LNCaP clone FGC (cell line): ENCODE results near the gene SLC36A1.

Experiments
- DNase-seq: peaks from one replicate; pipeline ENCODE4 v3.0.0-alpha.2; 2011; ENCODE audit warnings: low read depth
- H3K4me3 ChIP-seq: 2 replicates; pipeline ENCODE4 v1.5.1; 2011; ENCODE audit warnings: mild to moderate bottlenecking, low read depth, low read length, control low read depth
- TF ChIP-seq, protein P1 (sequence below): IDR thresholded peaks from 2 replicates; pipeline ENCODE4 v1.5.1; 2012; ENCODE audit warnings: mild to moderate bottlenecking; ENCODE audit not compliant: control insufficient read depth, insufficient read depth; ENCODE audit errors: extremely low read depth

Gene SLC36A1

DNA sequence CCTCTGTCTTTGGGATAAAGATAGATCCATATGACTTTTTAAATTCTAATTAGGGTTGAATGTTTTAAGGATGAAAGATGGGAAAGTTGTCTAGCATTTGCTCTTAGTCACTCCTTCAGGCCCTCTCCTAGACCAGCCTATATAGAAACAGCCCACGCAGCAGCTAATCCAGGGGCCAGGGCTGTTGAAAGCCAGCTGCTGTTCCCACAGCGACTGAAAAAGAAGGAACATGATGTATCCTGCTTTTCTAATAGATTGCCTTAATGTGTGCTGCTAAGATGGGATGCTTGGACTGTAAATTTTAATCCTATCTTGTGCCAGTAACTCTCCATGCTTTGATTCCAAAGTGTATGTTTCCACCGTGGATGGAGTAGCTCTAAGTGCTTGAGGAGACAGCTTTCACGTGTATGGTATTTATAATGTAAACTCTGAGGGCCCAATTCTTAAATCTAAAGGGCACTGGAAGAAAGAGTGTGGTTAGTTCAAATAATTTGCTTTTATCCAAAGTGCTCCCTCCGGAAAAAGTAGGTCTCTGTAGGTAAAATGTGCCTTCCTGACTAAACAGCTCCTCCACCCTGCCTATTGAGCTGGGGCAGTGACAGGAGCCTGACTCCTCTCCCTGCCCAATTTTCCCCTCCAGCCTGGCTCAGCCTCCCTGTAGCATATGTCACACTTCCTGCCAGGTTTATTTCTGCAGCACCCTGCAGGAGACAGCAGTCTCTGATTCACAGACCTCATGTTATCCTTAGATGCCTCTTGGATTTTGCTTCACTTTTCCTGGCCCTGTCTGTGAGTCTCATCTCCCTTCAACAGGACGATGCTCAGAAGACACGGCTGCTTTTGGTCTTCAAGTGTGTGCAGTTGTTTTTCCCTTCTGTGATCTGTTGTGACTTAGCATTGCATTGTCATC lies 33.2 kb downstream of the SLC36A1 start:
- no peak for DNase-seq
- TF ChIP-seq, protein P1, sequence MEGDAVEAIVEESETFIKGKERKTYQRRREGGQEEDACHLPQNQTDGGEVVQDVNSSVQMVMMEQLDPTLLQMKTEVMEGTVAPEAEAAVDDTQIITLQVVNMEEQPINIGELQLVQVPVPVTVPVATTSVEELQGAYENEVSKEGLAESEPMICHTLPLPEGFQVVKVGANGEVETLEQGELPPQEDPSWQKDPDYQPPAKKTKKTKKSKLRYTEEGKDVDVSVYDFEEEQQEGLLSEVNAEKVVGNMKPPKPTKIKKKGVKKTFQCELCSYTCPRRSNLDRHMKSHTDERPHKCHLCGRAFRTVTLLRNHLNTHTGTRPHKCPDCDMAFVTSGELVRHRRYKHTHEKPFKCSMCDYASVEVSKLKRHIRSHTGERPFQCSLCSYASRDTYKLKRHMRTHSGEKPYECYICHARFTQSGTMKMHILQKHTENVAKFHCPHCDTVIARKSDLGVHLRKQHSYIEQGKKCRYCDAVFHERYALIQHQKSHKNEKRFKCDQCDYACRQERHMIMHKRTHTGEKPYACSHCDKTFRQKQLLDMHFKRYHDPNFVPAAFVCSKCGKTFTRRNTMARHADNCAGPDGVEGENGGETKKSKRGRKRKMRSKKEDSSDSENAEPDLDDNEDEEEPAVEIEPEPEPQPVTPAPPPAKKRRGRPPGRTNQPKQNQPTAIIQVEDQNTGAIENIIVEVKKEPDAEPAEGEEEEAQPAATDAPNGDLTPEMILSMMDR, result no peak
- H3K4me3 ChIP-seq, result no peak overlapping the region

DNA sequence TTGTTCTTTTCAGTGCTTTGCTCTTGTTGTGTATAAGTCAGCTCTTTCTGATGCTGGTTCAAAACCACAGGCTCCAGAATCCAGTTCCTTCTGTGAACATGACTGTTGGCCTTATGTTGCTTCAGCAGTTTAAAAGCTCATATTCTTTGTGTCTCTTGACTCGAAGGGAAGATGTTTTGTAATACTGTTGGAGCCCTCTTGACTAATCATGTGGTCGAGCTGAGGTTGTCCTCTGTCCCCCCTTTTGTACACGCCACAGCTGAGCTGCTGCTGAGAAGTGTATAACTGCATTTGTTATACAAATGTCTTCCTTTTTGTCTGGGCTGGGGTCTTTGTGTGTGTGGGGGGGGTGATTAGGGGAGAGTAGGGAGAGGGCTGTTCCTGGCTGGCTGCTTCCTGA lies 35.8 kb downstream of the SLC36A1 start:
- H3K4me3 ChIP-seq, result no peak overlapping the region
- DNase-seq, result no peak
- TF ChIP-seq, protein P1, result no peak

DNA sequence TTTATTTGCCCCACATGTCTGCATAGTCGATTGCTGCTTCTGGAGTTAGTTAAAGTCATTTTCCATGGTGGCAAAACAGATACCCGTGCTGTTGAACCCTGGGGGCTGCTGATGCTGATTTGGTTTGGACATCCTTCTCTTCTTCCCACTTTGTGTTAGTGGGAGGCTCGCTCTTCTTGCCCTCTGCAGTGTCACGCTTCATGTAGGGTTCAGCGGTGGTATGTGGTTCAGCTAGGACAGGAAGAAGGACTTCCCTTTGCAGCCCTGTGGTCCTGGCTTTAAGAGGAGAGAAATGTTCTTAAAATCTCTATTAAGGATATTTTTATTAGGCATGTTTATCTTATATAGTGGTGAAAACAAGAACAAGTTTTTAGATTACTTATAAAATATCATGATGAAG lies 36.2 kb downstream of the SLC36A1 start:
- TF ChIP-seq, protein P1, result no peak
- no peak overlapping the region for H3K4me3 ChIP-seq
- DNase-seq, result no peak

DNA sequence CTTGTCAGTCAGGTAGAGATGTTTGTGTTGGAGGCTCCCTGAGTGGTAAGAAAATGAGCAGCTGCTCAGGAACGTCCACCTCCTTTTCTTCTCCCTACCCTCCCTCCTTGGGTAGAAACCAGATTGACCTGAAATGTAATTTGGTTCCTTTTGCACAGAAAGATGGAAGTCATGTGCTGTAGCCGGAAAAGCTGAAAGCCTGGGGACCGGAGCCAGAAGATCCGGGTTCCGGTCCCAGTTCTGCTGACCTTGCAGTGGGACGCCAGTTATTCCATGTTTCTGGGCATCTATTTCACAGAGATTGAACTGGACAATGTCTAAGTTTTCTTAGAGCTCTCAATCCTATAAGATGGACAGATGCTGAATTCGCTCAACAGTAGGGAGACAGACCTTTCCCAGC lies 40.1 kb downstream of the SLC36A1 start:
- no peak overlapping the region for H3K4me3 ChIP-seq
- no peak for DNase-seq
- TF ChIP-seq, protein P1, result no peak

GRCh38 chr5:151490627-151491026 lies 43.2 kb downstream of the SLC36A1 start:
- H3K4me3 ChIP-seq, result no peak overlapping the region
- TF ChIP-seq, protein P1, result no peak
- no peak for DNase-seq

DNA sequence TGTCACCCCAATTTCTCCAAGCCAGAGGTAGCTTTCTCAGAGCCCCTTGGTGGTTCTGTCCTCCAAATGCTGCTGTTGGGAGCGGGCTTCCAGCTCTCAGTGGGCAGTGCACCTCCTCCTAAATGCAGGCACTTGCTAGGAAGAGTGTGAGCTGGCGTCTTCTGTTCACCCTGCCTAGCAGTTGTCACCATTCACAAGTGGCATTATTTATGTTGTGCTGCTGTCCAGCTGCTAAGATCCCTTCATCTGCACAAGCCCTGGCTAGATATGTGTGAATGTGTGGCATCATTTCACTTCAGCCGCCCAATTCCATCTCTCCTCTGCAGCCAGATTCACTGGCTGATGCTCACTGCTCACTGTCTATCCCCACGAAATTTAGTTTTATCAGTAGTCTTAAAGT lies 43.7 kb downstream of the SLC36A1 start:
- TF ChIP-seq, protein P1, result no peak
- DNase-seq, result no peak
- H3K4me3 ChIP-seq, result no peak overlapping the region

DNA sequence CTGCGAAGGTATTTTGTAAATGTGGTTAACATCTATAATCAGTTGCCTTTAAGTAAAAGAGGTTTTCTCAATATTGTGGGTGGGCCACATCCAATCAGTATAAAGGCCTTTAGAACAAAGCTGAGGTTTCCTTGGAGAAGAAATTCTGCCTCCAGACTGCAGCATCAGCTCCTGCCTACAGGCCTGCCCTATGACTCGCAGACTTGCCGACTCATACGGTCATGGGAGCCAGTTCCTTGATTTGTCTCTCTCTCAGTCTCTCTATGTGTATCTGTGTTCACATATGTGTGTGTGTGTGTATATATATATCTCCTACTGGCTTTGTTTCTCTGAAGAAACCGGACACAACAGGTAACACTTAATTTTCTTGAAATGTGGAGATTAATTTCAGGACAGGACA lies 45.3 kb downstream of the SLC36A1 start:
- TF ChIP-seq, protein P1, result no peak
- no peak overlapping the region for H3K4me3 ChIP-seq
- no peak for DNase-seq
